H1 (cell line): ENCODE measurements around the gene STXBP4. TPM values are rescaled to one million over a fixed set of nuclear protein-coding genes. Genes with fewer than 3 reads are reported as not detected.

ENCODE experiments used
- CTCF ChIA-PET: fragments of 300-600 bp; sonication (Branson Sonifier 250); formaldehyde crosslinking; loops from one replicate; lab custom pipeline; 2021; ENCODE audit not compliant: partially characterized antibody; lab: Charles Lee
- POLR2A ChIA-PET: fragments of 300-600 bp; sonication (Branson Sonifier 250); formaldehyde crosslinking; loops from one replicate; lab custom pipeline; 2021; ENCODE audit warnings: inconsistent platforms; ENCODE audit not compliant: partially characterized antibody; lab: Charles Lee
- DNase-seq, 2 experiments: peaks; one replicate each; pipeline versions ENCODE4 v3.0.0 to v3.0.0-alpha.2; 2010 to 2022; ENCODE audit warnings: low spot score in 2 of 2, low read depth in 1 of 2, mixed read lengths in 1 of 2
- FAIRE-seq: peaks from 2 replicates; lab custom pipeline; 2011; peaks lifted over from hg19 to GRCh38; lab: Jason Lieb, UNC
- H2AFZ ChIP-seq: 2 replicates; pipeline ENCODE4 v1.8.1; 2012; ENCODE audit warnings: low read length, inconsistent platforms
- H2AK5ac ChIP-seq: 2 replicates; pipeline ENCODE4 v1.6.1; 2013; ENCODE audit warnings: low read depth, low read length
- H2BK120ac ChIP-seq: replicated peaks from 2 replicates; pipeline ENCODE3; 2013; ENCODE audit warnings: low read depth, low read length, inconsistent platforms
- H2BK12ac ChIP-seq: 2 replicates; pipeline ENCODE4 v1.6.1; 2013; ENCODE audit warnings: low read depth, low read length
- H2BK15ac ChIP-seq: 2 replicates; pipeline ENCODE4 v1.6.1; 2013; ENCODE audit warnings: low read length
- H2BK20ac ChIP-seq: 2 replicates; pipeline ENCODE4 v1.6.1; 2013; ENCODE audit warnings: low read length
- H2BK5ac ChIP-seq: 2 replicates; pipeline ENCODE4 v1.6.1; 2013; ENCODE audit warnings: low read depth, low read length
- H3K14ac ChIP-seq: 2 replicates; pipeline ENCODE4 v1.6.1; 2013; ENCODE audit warnings: inconsistent platforms; ENCODE audit not compliant: insufficient read length
- H3K18ac ChIP-seq: 2 replicates; pipeline ENCODE4 v1.6.1; 2013; ENCODE audit warnings: low read length; ENCODE audit errors: extremely low read depth
- H3K23ac ChIP-seq: 2 replicates; pipeline ENCODE4 v1.6.1; 2013; ENCODE audit warnings: inconsistent platforms; ENCODE audit not compliant: insufficient read length
- H3K23me2 ChIP-seq: 2 replicates; pipeline ENCODE4 v1.6.1; 2013; ENCODE audit warnings: low read depth, low read length
- H3K27ac ChIP-seq: 2 replicates; pipeline ENCODE4 v1.6.1; 2011; ENCODE audit warnings: low read depth, low read length, inconsistent platforms
- H3K27me3 ChIP-seq, 4 experiments: replicated peaks in 1 of 4; 1 replicate in 1 of 4; 2 replicates in 3 of 4; pipeline versions ENCODE4 v1.6.1 to v1.8.1; 2011 to 2013; ENCODE audit warnings: low read length in 3 of 4, mild to moderate bottlenecking in 3 of 4, inconsistent platforms in 2 of 4, mixed read lengths in 2 of 4, moderate library complexity in 1 of 4; ENCODE audit not compliant: control insufficient read depth in 3 of 4, insufficient read depth in 3 of 4; ENCODE audit errors: extremely low read depth in 1 of 4
- H3K36me3 ChIP-seq, 4 experiments: 2 replicates each; pipeline versions ENCODE4 v1.6.1 to v1.8.1; 2011 to 2013; ENCODE audit warnings: mild to moderate bottlenecking in 4 of 4, low read length in 3 of 4, moderate library complexity in 2 of 4, control low read depth in 1 of 4, inconsistent platforms in 1 of 4; ENCODE audit not compliant: insufficient read depth in 4 of 4, control insufficient read depth in 2 of 4
- H3K4ac ChIP-seq: replicated peaks from 2 replicates; pipeline ENCODE3; 2013; ENCODE audit warnings: low read length, low read depth, mixed read lengths, inconsistent platforms; ENCODE audit not compliant: insufficient read length
- H3K4me1 ChIP-seq, 4 experiments: replicated peaks in 1 of 4; 1 replicate in 1 of 4; 2 replicates in 3 of 4; pipeline versions ENCODE4 v1.6.1 to v1.8.1; 2011 to 2013; ENCODE audit warnings: low read length in 3 of 4, inconsistent platforms in 2 of 4, mixed read lengths in 1 of 4; ENCODE audit not compliant: insufficient read depth in 4 of 4, control insufficient read depth in 3 of 4
- H3K4me2 ChIP-seq, 2 experiments: 2 replicates each; pipeline versions ENCODE4 v1.6.1 to v1.8.1; 2011 to 2013; ENCODE audit warnings: low read depth in 2 of 2, low read length in 2 of 2, control low read depth in 1 of 2, inconsistent platforms in 1 of 2, mild to moderate bottlenecking in 1 of 2; ENCODE audit not compliant: insufficient read depth in 1 of 2
- H3K4me3 ChIP-seq, 4 experiments: fragments of 200-600, 300-600 bp in 1 of 4; sonication (generic), shearing (Covaris generic), sonication (Bioruptor Twin) in 1 of 4; 2 replicates each; pipeline versions ENCODE4 v1.5.1 to v1.8.1; 2011 to 2016; ENCODE audit warnings: low read length in 4 of 4, low read depth in 3 of 4, control low read depth in 2 of 4, inconsistent platforms in 2 of 4, mild to moderate bottlenecking in 2 of 4, mixed read lengths in 1 of 4, moderate library complexity in 1 of 4; ENCODE audit not compliant: insufficient read depth in 2 of 4; ENCODE audit errors: extremely low read depth in 1 of 4
- H3K56ac ChIP-seq: replicated peaks from 2 replicates; pipeline ENCODE3; 2013; ENCODE audit warnings: low read depth, mild to moderate bottlenecking, mixed read lengths, low read length, inconsistent platforms; ENCODE audit not compliant: insufficient read length
- H3K79me1 ChIP-seq: 2 replicates; pipeline ENCODE4 v1.6.1; 2013; ENCODE audit warnings: low read depth, low read length, control low read depth
- H3K79me2 ChIP-seq, 2 experiments: 2 replicates each; pipeline versions ENCODE4 v1.6.1 to v1.8.1; 2012 to 2013; ENCODE audit warnings: low read length in 2 of 2, mild to moderate bottlenecking in 2 of 2, inconsistent platforms in 1 of 2; ENCODE audit not compliant: insufficient read depth in 2 of 2, control insufficient read depth in 1 of 2
- H3K9ac ChIP-seq, 4 experiments: replicated peaks in 1 of 4; 1 replicate in 1 of 4; 2 replicates in 3 of 4; pipeline versions ENCODE4 v1.6.1 to v1.8.1; 2011 to 2013; ENCODE audit warnings: low read depth in 3 of 4, low read length in 3 of 4, control low read depth in 2 of 4, mild to moderate bottlenecking in 2 of 4, moderate library complexity in 2 of 4, inconsistent platforms in 1 of 4; ENCODE audit errors: extremely low read depth in 1 of 4
- H3K9me3 ChIP-seq, 2 experiments: 2 replicates each; pipeline versions ENCODE4 v1.6.1 to v1.8.1; 2012 to 2013; ENCODE audit warnings: mild to moderate bottlenecking in 2 of 2, moderate library complexity in 2 of 2, control low read depth in 1 of 2, inconsistent platforms in 1 of 2, low read depth in 1 of 2, low read length in 1 of 2, mixed read lengths in 1 of 2; ENCODE audit not compliant: insufficient read depth in 2 of 2
- H4K20me1 ChIP-seq, 2 experiments: replicated peaks in 1 of 2; 2 replicates each; pipeline versions ENCODE3 to v1.8.1; 2011 to 2013; ENCODE audit warnings: inconsistent platforms in 2 of 2, low read length in 2 of 2, mild to moderate bottlenecking in 1 of 2; ENCODE audit not compliant: insufficient read depth in 2 of 2, control insufficient read depth in 1 of 2
- H4K5ac ChIP-seq: 2 replicates; pipeline ENCODE4 v1.6.1; 2013; ENCODE audit warnings: low read length, low read depth, mixed read lengths, inconsistent platforms; ENCODE audit not compliant: insufficient read length
- H4K8ac ChIP-seq: 2 replicates; pipeline ENCODE4 v1.8.0; 2013; ENCODE audit warnings: mild to moderate bottlenecking, moderate library complexity, low read length, inconsistent platforms; ENCODE audit not compliant: insufficient read depth; ENCODE audit errors: extremely low read depth
- H4K91ac ChIP-seq: replicated peaks from 2 replicates; pipeline ENCODE3; 2013; ENCODE audit warnings: low read length, mixed read lengths, inconsistent platforms; ENCODE audit not compliant: insufficient read length
- GTF2F1 ChIP-seq: IDR thresholded peaks from 2 replicates; pipeline ENCODE4 v1.6.1; 2012; ENCODE audit warnings: low read depth, low read length, improper control_type of control experiment, borderline replicate concordance
- MAFK ChIP-seq: IDR thresholded peaks from 2 replicates; pipeline ENCODE4 v1.6.1; 2012; ENCODE audit warnings: low read depth, mild to moderate bottlenecking, improper control_type of control experiment, low read length
- WGBS, 2 experiments: shearing (Covaris generic) in 1 of 2; methylation state at CpG; one replicate each; pipeline versions ENCODE4 v1.1.6 to v1.1.7; 2013 to 2015; ENCODE audit warnings: low lambda C conversion rate in 2 of 2, mixed read lengths in 2 of 2, inconsistent platforms in 1 of 2, low coverage in 1 of 2, missing lambda C conversion rate in 1 of 2; ENCODE audit not compliant: insufficient replicate concordance in 2 of 2, insufficient coverage in 1 of 2, insufficient read length in 1 of 2; ENCODE audit errors: extremely low coverage in 1 of 2, missing lambda C conversion rate in 1 of 2; 5-methylcytosine and 5-hydroxymethylcytosine counted together
- polyA plus RNA-seq, 7 experiments: library from polyadenylated mRNA; depleted of rRNA in 3 of 7; stranded (reverse) in 5 of 7; unstranded in 2 of 7; fragments of >200 nt in 5 of 7; fragments of 200-250 nt in 2 of 7; gene quantifications; 1 replicate in 5 of 7; 2 replicates in 1 of 7; 4 replicates in 1 of 7; pipeline versions ENCODE4 v1.2.1 to v1.2.3, GENCODE V29; 2011 to 2013; ENCODE audit warnings: missing spikeins in 2 of 7, mixed read lengths in 2 of 7
- total RNA-seq: library from RNA; stranded (reverse); fragmentation: NEBNext Ultra II Directional; extraction: Animal tissue kit (Norgen Biotek cat#: 25700); gene quantifications from 2 replicates; pipeline ENCODE4 v1.2.1, GENCODE V29; 2021

The STXBP4 gene
- total and polyA plus RNA-seq, 2 of the 8 experiments (the other 6 are each of a cell fraction or from before 2014, with no cell fraction given), result 3.2 to 18.5 TPM

DNA sequence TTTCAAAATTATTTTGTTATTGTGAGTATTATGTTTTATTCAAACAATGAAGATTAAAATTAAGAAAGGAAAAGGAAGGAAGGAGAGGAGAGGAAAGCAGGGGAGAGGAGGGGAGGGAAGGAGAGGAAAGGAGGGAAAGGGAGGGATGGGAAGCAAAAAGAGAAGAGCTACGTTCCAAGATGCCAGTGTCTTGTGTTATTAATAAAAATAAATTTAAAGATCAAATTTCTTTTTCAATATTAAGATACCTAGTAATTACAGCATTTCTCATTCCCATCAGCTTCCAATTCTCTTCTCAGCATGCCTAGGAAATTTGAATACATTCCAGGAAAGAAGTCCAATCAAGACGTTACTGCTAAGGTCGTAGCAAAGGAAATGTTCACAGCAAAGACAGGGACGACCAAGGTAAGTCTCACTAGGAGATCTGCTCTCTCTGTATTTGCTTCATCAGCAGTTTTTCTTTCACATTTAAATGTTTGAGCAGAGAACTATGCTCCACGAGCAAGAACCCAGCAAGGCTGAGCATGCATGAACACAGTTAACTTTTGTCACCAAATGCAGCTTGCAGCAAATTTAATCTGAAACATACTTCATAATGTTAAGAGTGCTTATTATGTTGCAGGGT, 232.9 kb downstream of the STXBP4 start:
- Histone ChIP-seq H3K27me3 (no peaks in the 10 kb centered on the region), H3K9ac (no peak overlapping the region), H3K9me3 (no peaks in the 10 kb centered on the region), H3K79me1 (no peaks in the 10 kb centered on the region), H3K14ac (no peak overlapping the region), H2BK12ac (no peak overlapping the region), H2AFZ (no peak overlapping the region), H3K56ac (no peak overlapping the region), H4K20me1 (no peaks in the 10 kb centered on the region), H4K5ac (no peak overlapping the region), H2BK15ac (no peak overlapping the region), H2BK20ac (no peak overlapping the region), H3K23ac (no peak overlapping the region), H3K4me1 (no peaks in the 10 kb centered on the region; a peak in 1 of 7 replicates), H3K27ac (no peak overlapping the region), H3K4ac (no peak overlapping the region), H3K36me3 (no peaks in the 10 kb centered on the region), H2BK120ac (no peak overlapping the region), H3K79me2 (no peaks in the 10 kb centered on the region), H4K8ac (no peak overlapping the region), H3K4me2 (no peak overlapping the region), H3K4me3 (no peak overlapping the region), H4K91ac (no peak overlapping the region), H3K18ac (no peak overlapping the region), H2BK5ac (no peak overlapping the region), H2AK5ac (no peak overlapping the region), H3K23me2 (no peaks in the 10 kb centered on the region)
- ChIA-PET CTCF (interaction anchor here (2.2 kb wide), 1 partner anchor 195 kb away, joined by 7 read pairs; no protein-coding TSS in a partner anchor), POLR2A (no interaction called here)
- FAIRE-seq (no peak), DNase-seq (no peak)
- WGBS, 2 experiments, result 59% methylated on average over 5 of the region's 5 CpGs; no CpG with 5 or more reads in 1 of the 2 experiments
- TF ChIP-seq MAFK (peak; percentile 97), GTF2F1 (no peak)
